Endothelial cell of umbilical vein (primary cell): ENCODE data around the gene NDC80. TPM values are rescaled to one million over a fixed set of nuclear protein-coding genes. Genes with fewer than 3 reads are reported as not detected.

Source experiments
- BruUV-seq: library from RNA; stranded (reverse); fragments of 400-500 nt; replicated peaks from 2 replicates; lab custom pipeline; 2021; lab: Mats Ljungman, UMichigan
- CTCF ChIA-PET: fragments of 300-600, 350-600 bp; sonication (Branson Sonifier 250); formaldehyde crosslinking; loops from one replicate; lab custom pipeline; 2021; ENCODE audit warnings: antibody characterized with exemption, inconsistent platforms; lab: Charles Lee
- POLR2A ChIA-PET: fragments of 300-600, 350-600 bp; sonication (Branson Sonifier 250); formaldehyde crosslinking; loops from one replicate; lab custom pipeline; 2021; ENCODE audit warnings: antibody characterized with exemption, inconsistent platforms; lab: Charles Lee
- DNase-seq: peaks from one replicate; pipeline ENCODE4 v3.0.0-alpha.2; 2011; ENCODE audit warnings: low read depth, low spot score
- FAIRE-seq: peaks from 2 replicates; lab custom pipeline; 2011; peaks lifted over from hg19 to GRCh38; lab: Jason Lieb, UNC
- H2AFZ ChIP-seq: 2 replicates; pipeline ENCODE4 v1.6.0; 2012; ENCODE audit warnings: low read depth, low read length, control low read depth, inconsistent platforms
- H3K27ac ChIP-seq: 2 replicates; pipeline ENCODE4 v1.5.1; 2011; ENCODE audit warnings: low read depth, mild to moderate bottlenecking, control low read depth, low read length, moderate library complexity; ENCODE audit not compliant: insufficient read depth
- H3K27me3 ChIP-seq, 2 experiments: 2 replicates each; pipeline versions ENCODE4 v1.6.0 to v1.6.1; 2011; ENCODE audit warnings: low read length in 2 of 2, mixed read lengths in 1 of 2; ENCODE audit not compliant: control insufficient read depth in 2 of 2, insufficient read depth in 2 of 2
- H3K36me3 ChIP-seq, 2 experiments: 2 replicates in 1 of 2; 3 replicates in 1 of 2; pipeline ENCODE4 v1.5.1; 2011; ENCODE audit warnings: low read length in 2 of 2, mild to moderate bottlenecking in 1 of 2, moderate library complexity in 1 of 2; ENCODE audit not compliant: control insufficient read depth in 2 of 2, insufficient read depth in 2 of 2; ENCODE audit errors: extremely low read depth in 1 of 2
- H3K4me1 ChIP-seq: 3 replicates; pipeline ENCODE4 v1.5.1; 2011; ENCODE audit warnings: mild to moderate bottlenecking, low read length; ENCODE audit not compliant: control insufficient read depth, insufficient read depth; ENCODE audit errors: extremely low read depth
- H3K4me2 ChIP-seq: 2 replicates; pipeline ENCODE4 v1.6.1; 2011; ENCODE audit warnings: low read length, control low read depth, mixed read lengths; ENCODE audit not compliant: insufficient read depth
- H3K4me3 ChIP-seq, 3 experiments: fragments of 200-600 bp in 1 of 3; sonication (generic), shearing (Covaris generic) in 1 of 3; replicated peaks in 1 of 3; 2 replicates each; pipeline ENCODE4 v1.5.1; 2011 to 2016; ENCODE audit warnings: control low read depth in 3 of 3, low read length in 3 of 3, mild to moderate bottlenecking in 2 of 3, inconsistent platforms in 1 of 3, low read depth in 1 of 3, moderate library complexity in 1 of 3; ENCODE audit not compliant: insufficient read depth in 1 of 3
- H3K79me2 ChIP-seq: 2 replicates; pipeline ENCODE4 v1.6.0; 2012; ENCODE audit warnings: low read length, inconsistent platforms; ENCODE audit not compliant: control insufficient read depth, insufficient read depth
- H3K9ac ChIP-seq: replicated peaks from 2 replicates; pipeline ENCODE3; 2011; ENCODE audit warnings: low read length, control low read depth; ENCODE audit not compliant: insufficient read depth; ENCODE audit errors: extremely low read depth
- H3K9me1 ChIP-seq: replicated peaks from 3 replicates; pipeline ENCODE4 v1.6.0; 2011; ENCODE audit warnings: mild to moderate bottlenecking, low read length; ENCODE audit not compliant: control insufficient read depth, insufficient read depth; ENCODE audit errors: extremely low read depth
- H3K9me3 ChIP-seq: replicated peaks from 2 replicates; pipeline ENCODE4 v1.5.1; 2012; ENCODE audit warnings: low read length, inconsistent platforms; ENCODE audit not compliant: control insufficient read depth, insufficient read depth
- H4K20me1 ChIP-seq: replicated peaks from 2 replicates; pipeline ENCODE3; 2011; ENCODE audit warnings: mild to moderate bottlenecking, low read length; ENCODE audit not compliant: control insufficient read depth, insufficient read depth; ENCODE audit errors: extremely low read depth
- CTCF ChIP-seq, 2 donors: IDR thresholded peaks; 1 replicate in 1 of 2; 2 replicates in 1 of 2; pipeline ENCODE4 v1.5.1; 2011; ENCODE audit warnings: low read length in 2 of 2, mild to moderate bottlenecking in 2 of 2, moderate library complexity in 2 of 2, control low read depth in 1 of 2, inconsistent platforms in 1 of 2, low read depth in 1 of 2; ENCODE audit not compliant: insufficient read depth in 1 of 2; ENCODE audit errors: extremely low read depth in 1 of 2
- EZH2 ChIP-seq: IDR thresholded peaks from 2 replicates; pipeline ENCODE4 v1.6.1; 2012; ENCODE audit warnings: borderline replicate concordance, low read depth, mild to moderate bottlenecking, moderate library complexity, low read length, inconsistent platforms; ENCODE audit not compliant: severe bottlenecking
- FOS ChIP-seq: IDR thresholded peaks from 2 replicates; pipeline ENCODE4 v1.6.1; 2011; ENCODE audit warnings: mild to moderate bottlenecking, low read length, moderate library complexity, borderline replicate concordance; ENCODE audit not compliant: insufficient read depth
- GATA2 ChIP-seq: IDR thresholded peaks from 2 replicates; pipeline ENCODE4 v1.7.0; 2011; ENCODE audit warnings: low read depth, mild to moderate bottlenecking, moderate library complexity, mixed read lengths, low read length; ENCODE audit not compliant: insufficient read length, insufficient read depth
- JUN ChIP-seq: IDR thresholded peaks from 2 replicates; pipeline ENCODE4 v1.6.1; 2011; ENCODE audit warnings: borderline replicate concordance, low read depth; ENCODE audit not compliant: insufficient read length, insufficient read depth
- MYC ChIP-seq: IDR thresholded peaks from one replicate; pipeline ENCODE4 v1.6.1; 2011; ENCODE audit warnings: mild to moderate bottlenecking, low read depth, low read length
- POLR2A ChIP-seq: IDR thresholded peaks from 2 replicates; pipeline ENCODE4 v1.6.1; 2012; ENCODE audit warnings: low read depth, mild to moderate bottlenecking, control low read depth, low read length
- POLR2AphosphoS5 ChIP-seq: IDR thresholded peaks from 2 replicates; pipeline ENCODE4 v1.6.1; 2012; ENCODE audit warnings: low read depth, mild to moderate bottlenecking, control low read depth, low read length, moderate library complexity; ENCODE audit not compliant: insufficient read depth
- dilution Hi-C: fragments of 300-500 bp; cut with MboI; formaldehyde crosslinking; loops from one replicate; pipeline ENCODE4 v1.15.0; 2019; ENCODE audit warnings: low sequenced_read_pairs; ENCODE audit not compliant: extremely low pct_ligation_motif_present
- intact Hi-C: fragments of 100-400 bp; cut with micrococcal nuclease; formaldehyde crosslinking; loops from one replicate; pipeline ENCODE4 v1.10.0; 2022
- polyA plus RNA-seq, 4 experiments: library from polyadenylated mRNA; depleted of rRNA in 3 of 4; stranded (reverse) in 3 of 4; unstranded in 1 of 4; fragments of >200 nt; gene quantifications; 2 replicates each; pipeline versions ENCODE4 v1.2.1 to v1.2.3, GENCODE V29; 2011 to 2012; ENCODE audit warnings: missing spikeins in 1 of 4
- total RNA-seq: library from RNA; stranded (reverse); gene quantifications from 2 replicates; pipeline ENCODE4 v1.2.3, GENCODE V29; 2021
- TF ChIP-seq, protein P1 (sequence below): IDR thresholded peaks from 2 replicates; pipeline ENCODE4 v1.6.1; 2011; ENCODE audit not compliant: insufficient read depth, insufficient read length

Gene NDC80
- total and polyA plus RNA-seq, 2 donors (not counting 3 experiments of a cell fraction or from before 2014, with no cell fraction given): 6.2 to 43.2 TPM

- Histone ChIP-seq H4K20me1 (no peaks in the 10 kb centered on the region), H3K9me3 (no peaks in the 10 kb centered on the region), H3K36me3 (no peaks in the 10 kb centered on the region), H3K9me1 (no peaks in the 10 kb centered on the region), H3K4me2 (no peak overlapping the region), H3K4me1 (no peaks in the 10 kb centered on the region), H3K27me3 (no peaks in the 10 kb centered on the region), H2AFZ (no peak overlapping the region), H3K79me2 (no peaks in the 10 kb centered on the region), H3K4me3 (no peak overlapping the region), H3K9ac (no peak overlapping the region), H3K27ac (no peak overlapping the region)
- no peak for DNase-seq
- no peak for TF ChIP-seq POLR2A
- TF ChIP-seq EZH2: no peak
- no peak for TF ChIP-seq JUN
- no peak for TF ChIP-seq FOS
- TF ChIP-seq MYC: no peak
- TF ChIP-seq GATA2: no peak
- FAIRE-seq: no peak
- ChIA-PET CTCF (interaction anchor here (0.9 kb wide), 1 partner anchor 430 kb away, joined by 4 read pairs; no protein-coding TSS in a partner anchor), POLR2A (no interaction called here)
- dilution Hi-C loops: no loop called here
- intact Hi-C loops: loop anchor here (5.0 kb wide), 1 partner anchor 298 kb away; no protein-coding TSS in a partner anchor
- no TSS peak for BruUV-seq
These were observed 36.5 kb upstream of the NDC80 start for GRCh38 chr18:2534906-2535305.

GRCh38 chr18:2535419-2535910 lies 35.9 kb upstream of the NDC80 start:
- intact Hi-C loops (loop anchor here (5.0 kb wide), 1 partner anchor 298 kb away; no protein-coding TSS in a partner anchor), dilution Hi-C loops (no loop called here)
- Histone ChIP-seq H3K9ac (no peak overlapping the region), H3K4me1 (no peaks in the 10 kb centered on the region), H3K4me2 (no peak overlapping the region), H3K9me1 (no peaks in the 10 kb centered on the region), H3K9me3 (no peaks in the 10 kb centered on the region), H3K27ac (no peak overlapping the region), H4K20me1 (no peaks in the 10 kb centered on the region), H3K27me3 (no peaks in the 10 kb centered on the region), H3K4me3 (no peak overlapping the region), H3K36me3 (no peaks in the 10 kb centered on the region), H3K79me2 (no peaks in the 10 kb centered on the region), H2AFZ (no peak overlapping the region)
- TF ChIP-seq FOS (no peak), MYC (no peak), CTCF (IDR thresholded peaks at IDR 0.05; ENCODE audit: extremely low read depth in 1 of 2, insufficient read depth in 1 of 2, low read depth in 1 of 2, low read length in 2 of 2) (no peak), EZH2 (no peak), JUN (no peak), POLR2A (no peak), GATA2 (no peak), POLR2AphosphoS5 (no peak)
- TF ChIP-seq, protein P1, sequence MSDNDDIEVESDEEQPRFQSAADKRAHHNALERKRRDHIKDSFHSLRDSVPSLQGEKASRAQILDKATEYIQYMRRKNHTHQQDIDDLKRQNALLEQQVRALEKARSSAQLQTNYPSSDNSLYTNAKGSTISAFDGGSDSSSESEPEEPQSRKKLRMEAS: no peak
- CTCF ChIA-PET: interaction anchor here (0.9 kb wide), 1 partner anchor 431 kb away, joined by 4 read pairs; no protein-coding TSS in a partner anchor
- DNase-seq (no peak), FAIRE-seq (no peak)
- no TSS peak for BruUV-seq
- POLR2A ChIA-PET: no interaction called here
